IPS-18c (cell line): Measurements from ENCODE around the gene CCNE1.
"Not testable (repeated sequence)": the region's sequence is repeated elsewhere in the genome, so short reads cannot be mapped to it uniquely, and the experiment has no call there.

ENCODE experiments used
- H3K4me3 ChIP-seq: 2 replicates; pipeline ENCODE4 v1.7.0; 2013; ENCODE audit warnings: low read depth, mild to moderate bottlenecking, low read length, moderate library complexity; ENCODE audit not compliant: insufficient read depth
- H3K9me3 ChIP-seq: one replicate; pipeline ENCODE4 v1.6.1; 2013; ENCODE audit warnings: mild to moderate bottlenecking, low read length, moderate library complexity; ENCODE audit not compliant: control insufficient read depth, insufficient read depth

Gene CCNE1

DNA sequence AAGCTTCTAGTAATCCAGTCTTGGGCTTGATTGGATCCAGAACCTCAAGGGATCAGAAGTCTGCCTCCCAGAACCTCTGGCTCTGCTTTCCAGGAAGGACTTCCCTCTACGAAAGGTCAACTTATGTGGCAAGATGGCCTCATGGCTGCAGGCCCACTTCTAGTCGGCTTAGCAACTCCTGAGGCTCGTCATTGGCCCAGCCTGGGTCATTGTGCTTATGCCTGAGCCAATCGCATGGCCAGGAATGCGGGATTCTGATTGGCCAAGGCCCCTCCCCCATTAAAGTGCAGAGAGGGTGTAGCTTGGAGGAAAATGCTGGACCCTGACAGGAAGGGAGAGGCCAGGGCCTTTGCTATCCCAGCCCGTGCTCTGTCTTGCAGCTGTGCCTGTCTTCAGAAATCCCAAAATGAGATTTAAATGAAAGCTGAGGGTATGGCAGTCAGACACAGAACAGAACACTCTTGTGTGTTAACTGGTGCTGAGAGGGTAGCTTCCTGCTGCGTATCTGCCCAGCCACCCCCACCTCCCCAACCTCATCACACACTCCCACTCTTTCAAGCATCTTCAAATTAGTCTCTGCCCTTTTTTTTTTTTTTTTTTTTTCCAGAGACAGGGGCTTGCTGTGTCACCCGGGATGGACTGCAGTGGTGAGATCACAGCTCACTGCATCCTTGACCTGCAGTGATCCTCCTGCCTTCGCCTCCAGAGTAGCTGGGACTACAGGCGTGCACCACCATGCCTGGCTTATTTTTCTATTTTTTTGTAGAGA is 5.5 kb upstream of the CCNE1 start:
- H3K4me3 ChIP-seq: no peak overlapping the region
- peaks cover 3% of the 10 kb centered on the region for H3K9me3 ChIP-seq

DNA sequence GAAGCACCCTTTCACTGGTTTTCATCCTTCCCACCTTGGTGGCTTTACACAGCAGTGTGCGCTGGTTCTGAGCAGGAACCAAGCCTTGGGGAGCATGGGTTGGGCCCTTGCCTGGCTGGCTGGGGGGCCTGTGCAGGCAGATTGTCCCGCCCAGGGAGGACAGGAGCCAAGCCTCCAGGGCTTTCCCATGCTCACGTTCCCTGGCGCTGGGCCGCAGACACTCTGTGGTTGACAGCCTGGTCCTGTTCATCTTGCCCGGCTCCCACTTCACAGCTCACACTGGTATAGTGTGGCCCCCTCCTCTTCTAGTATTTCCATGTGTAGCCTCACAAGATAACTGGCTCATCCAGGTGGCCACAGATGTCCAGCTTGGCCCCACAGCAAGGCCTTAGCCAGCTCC is 4.6 kb upstream of the CCNE1 start:
- Histone ChIP-seq H3K9me3 (peaks cover 3% of the 10 kb centered on the region), H3K4me3 (no peak overlapping the region)

DNA sequence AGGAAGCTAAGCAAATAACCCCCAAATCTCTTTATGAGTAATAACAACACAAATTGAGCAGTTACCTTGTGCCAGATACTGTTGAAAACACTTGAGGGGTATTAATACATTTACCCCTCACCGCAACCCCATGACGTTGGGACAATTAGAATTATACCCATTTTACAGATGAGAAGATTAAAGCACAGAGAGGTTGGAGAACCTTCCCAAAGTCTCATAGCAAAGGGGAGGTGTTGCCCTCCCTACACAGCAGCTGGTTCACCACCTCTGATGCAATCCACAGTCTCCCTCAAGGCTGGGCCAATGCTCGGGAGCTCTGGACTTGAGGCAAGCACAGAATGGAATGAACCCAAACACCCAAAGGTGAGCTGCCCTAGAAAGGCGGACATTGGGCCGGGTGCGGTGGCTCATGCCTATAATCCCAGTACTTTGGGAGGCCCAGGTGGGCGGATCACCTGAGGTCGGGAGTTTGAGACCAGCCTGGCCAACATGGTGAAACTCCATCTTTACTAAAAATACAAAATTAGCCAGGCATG is 3.9 kb upstream of the CCNE1 start:
- no peak overlapping the region for H3K4me3 ChIP-seq
- H3K9me3 ChIP-seq: peaks cover 3% of the 10 kb centered on the region

DNA sequence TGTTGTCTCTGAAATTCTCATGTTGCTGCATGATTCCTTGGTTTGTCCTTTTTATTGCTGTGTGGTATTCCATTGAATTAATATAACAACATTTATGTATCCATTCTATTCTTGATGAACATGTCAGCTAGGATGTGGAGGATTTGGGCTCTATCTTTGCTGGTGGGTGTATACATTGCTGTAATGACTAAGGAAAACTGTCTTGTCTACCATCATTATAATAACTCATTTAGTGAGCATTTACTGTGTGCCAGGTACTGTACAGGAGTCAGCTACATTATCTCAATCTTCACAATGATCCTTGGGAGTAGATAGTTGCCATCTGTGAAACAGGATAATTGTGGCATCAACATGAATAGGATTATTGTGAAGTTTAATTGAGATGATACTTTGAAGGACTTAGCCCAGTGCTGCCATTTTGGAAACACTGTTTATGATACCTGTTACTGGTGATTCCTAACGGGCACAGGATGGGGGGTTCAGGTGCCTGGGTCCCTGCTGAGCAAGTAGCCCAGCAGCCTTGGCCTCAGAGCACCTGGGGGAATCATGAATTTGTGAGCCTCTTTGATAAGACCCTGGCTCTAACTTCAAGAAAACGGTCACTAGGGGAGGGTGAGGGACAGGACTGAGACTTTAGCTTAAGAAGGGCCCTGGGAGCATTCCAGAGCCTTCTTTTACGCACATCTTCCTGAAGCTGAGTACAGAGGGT is 1.8 kb upstream of the CCNE1 start:
- Histone ChIP-seq H3K4me3 (no peak overlapping the region), H3K9me3 (peaks cover 3% of the 10 kb centered on the region)

DNA sequence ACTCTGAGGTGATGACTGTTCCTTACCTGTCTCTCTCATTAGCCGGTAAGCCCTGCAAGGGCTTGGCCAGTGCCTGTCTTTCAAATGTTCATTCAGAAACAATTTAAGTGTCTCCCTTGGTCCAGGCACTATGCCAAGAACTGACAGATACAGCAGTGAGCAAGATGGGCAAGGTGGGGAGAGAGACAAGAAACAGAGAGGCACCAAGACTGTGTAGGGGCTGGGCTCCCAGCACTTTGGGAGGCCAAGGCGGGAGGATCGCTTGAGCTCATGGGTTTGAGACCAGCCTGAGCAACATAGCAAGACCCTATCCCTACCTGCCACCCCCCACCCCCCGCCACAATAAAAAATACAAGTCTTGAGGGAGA is 1.3 kb upstream of the CCNE1 start:
- peaks cover 3% of the 10 kb centered on the region for H3K9me3 ChIP-seq
- H3K4me3 ChIP-seq: no peak overlapping the region

DNA sequence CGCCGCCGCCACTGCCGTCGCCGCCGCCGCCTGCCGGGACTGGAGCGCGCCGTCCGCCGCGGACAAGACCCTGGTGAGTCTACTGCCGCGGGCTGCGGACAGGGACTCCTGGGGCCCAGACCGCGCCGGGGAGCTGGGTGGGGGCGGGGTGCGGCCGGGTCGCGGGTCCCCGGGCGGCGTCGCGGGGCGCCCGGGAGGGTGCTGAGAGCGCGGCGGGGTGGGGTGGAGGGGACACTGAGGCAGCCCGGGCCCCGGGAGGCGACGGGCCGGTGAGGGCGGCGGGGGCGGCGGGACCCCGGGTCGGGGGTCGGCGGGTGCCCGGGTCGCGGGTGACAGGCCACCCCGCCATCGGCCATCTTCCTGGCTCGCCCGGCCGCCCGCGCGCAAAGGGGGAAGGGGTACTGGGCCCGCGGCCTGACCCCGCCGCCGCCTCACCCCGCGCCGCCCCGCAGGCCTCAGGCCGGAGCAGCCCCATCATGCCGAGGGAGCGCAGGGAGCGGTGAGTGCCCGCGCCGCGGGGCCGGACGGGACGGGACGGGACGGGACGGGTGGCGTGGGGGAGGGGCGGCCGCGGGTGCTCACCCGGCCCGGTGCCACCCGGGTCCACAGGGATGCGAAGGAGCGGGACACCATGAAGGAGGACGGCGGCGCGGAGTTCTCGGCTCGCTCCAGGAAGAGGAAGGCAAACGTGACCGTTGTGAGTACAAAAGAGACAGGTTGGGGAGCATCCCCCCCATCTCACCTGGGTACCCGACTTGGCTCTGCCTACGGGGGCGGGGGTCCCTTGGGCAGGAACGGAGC is 489 bp downstream of the CCNE1 start:
- Histone ChIP-seq H3K9me3 (no peaks in the 10 kb centered on the region), H3K4me3 (peak overlapping the region; percentile 50)

DNA sequence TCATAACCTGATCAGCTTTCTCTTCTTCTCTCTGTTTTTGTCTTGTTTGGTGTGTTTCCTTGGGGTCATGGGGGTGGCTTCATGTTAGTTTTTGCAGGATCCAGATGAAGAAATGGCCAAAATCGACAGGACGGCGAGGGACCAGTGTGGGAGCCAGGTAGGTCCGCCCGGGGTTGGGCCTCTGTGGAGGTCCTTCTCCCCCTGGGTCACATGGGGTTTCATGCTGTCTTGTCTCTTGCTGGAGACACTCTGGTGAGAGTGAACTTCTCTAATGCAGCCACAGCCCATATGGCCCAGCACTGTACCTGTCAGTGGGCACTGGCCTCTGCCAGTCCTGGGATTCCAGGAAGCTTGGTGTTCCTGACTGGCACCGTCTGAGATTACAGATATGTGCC is 1.1 kb downstream of the CCNE1 start:
- Histone ChIP-seq H3K4me3 (peak overlapping the region; percentile 50), H3K9me3 (no peaks in the 10 kb centered on the region)

DNA sequence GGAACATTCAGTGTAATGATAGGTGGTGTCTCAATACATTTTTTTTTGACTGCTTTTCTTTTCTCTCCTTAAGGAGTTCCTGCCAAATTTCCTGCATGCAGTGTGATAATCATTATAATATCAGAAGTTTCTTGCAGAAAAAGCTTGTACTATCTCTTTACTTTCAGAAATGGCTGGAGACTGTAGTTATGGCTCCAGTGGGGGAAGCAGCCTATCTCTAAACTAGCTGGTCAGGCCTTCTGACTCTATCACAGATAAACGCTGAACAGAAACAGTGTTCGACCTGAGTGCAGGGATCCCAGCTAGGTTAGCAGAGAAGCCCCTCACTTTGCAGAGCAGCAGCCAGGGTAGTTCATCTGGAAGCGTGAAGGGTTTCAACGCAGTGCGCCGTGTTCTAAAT is 1.9 kb downstream of the CCNE1 start:
- H3K9me3 ChIP-seq: no peaks in the 10 kb centered on the region
- H3K4me3 ChIP-seq: no peak overlapping the region

DNA sequence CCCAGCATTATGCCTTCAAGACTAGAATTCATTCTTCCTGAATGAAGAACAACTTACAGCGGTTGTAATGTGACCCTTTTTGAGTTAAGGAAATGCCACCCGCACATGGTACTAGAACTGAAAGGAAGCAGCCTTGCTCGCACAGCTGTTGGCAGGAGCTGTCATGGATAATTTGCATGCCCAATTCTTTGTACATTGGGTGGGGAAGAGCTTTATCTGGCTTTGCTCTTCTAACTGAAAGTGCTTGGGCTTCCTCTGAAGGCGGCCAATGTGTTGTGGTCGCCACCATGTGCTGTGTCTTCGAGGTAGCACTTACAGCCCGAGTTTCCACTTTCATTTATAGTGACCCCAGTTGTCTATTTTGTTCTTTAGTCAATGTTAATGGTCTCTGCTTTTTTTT is 3.4 kb downstream of the CCNE1 start:
- Histone ChIP-seq H3K4me3 (no peak overlapping the region), H3K9me3 (no peaks in the 10 kb centered on the region)

DNA sequence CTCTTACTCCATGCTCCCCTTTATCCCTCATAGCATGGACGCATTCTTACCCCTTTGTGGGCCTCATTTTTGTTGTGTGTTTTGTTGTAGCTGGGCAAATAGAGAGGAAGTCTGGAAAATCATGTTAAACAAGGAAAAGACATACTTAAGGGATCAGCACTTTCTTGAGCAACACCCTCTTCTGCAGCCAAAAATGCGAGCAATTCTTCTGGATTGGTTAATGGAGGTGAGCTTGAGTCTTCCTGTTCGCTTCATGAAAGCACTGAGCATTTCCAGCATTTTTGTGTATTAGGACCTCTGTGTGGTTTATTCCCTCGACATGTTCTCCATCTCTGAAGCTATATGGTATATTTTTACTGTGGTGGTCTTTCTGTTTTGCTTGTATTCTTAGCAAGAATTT is 5.5 kb downstream of the CCNE1 start:
- Histone ChIP-seq H3K4me3 (no peak overlapping the region), H3K9me3 (no peaks in the 10 kb centered on the region)

DNA sequence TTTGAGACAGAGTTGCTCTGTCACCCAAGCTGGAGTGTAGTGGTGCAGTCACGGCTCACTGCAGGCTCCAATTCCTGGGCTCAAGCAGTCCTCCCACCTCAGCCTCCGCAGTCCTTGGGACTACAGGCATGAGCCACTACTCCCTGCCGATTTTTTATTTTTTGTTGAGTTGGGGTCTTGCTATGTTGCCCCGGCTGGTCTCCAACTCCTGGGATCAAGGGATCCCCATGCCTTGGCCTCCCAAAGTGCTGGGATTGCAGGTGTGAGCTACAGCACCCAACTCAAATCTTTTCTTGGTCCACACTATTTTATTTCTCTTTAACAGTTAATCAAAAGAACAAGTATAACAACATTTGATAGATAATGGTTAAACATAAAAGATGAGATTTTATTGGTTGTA is 7.5 kb downstream of the CCNE1 start:
- H3K4me3 ChIP-seq: no peak overlapping the region
- no peaks in the 10 kb centered on the region for H3K9me3 ChIP-seq

DNA sequence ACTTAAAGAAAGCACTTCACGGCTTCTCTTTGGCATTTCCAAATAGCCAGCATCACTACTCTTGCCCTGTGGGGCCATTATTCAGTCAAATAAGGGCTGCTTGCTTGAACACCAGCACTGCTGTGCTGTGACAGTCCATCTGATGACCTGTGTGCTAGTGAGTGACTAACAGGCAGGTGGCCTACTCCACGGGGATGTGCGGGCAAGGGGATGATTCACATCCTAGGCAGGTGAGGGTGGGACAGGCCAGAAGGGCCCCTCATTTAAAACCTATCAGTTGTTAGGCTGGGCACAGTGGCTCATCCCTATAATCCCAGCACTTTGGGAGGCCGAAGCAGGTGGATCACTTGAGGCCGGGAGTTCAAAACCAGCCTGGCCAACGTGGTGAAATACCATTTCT is 8.2 kb downstream of the CCNE1 start:
- Histone ChIP-seq H3K4me3 (no peak overlapping the region), H3K9me3 (no peaks in the 10 kb centered on the region)

DNA sequence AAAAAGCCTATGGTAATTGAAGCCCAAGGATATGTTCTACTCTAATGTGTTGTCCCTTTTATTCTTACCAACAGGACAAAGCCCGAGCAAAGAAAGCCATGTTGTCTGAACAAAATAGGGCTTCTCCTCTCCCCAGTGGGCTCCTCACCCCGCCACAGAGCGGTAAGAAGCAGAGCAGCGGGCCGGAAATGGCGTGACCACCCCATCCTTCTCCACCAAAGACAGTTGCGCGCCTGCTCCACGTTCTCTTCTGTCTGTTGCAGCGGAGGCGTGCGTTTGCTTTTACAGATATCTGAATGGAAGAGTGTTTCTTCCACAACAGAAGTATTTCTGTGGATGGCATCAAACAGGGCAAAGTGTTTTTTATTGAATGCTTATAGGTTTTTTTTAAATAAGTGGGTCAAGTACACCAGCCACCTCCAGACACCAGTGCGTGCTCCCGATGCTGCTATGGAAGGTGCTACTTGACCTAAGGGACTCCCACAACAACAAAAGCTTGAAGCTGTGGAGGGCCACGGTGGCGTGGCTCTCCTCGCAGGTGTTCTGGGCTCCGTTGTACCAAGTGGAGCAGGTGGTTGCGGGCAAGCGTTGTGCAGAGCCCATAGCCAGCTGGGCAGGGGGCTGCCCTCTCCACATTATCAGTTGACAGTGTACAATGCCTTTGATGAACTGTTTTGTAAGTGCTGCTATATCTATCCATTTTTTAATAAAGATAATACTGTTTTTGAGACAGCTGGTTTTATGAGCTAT is 12.0 kb downstream of the CCNE1 start:
- Histone ChIP-seq H3K4me3 (no peak overlapping the region), H3K9me3 (no peaks in the 10 kb centered on the region)

DNA sequence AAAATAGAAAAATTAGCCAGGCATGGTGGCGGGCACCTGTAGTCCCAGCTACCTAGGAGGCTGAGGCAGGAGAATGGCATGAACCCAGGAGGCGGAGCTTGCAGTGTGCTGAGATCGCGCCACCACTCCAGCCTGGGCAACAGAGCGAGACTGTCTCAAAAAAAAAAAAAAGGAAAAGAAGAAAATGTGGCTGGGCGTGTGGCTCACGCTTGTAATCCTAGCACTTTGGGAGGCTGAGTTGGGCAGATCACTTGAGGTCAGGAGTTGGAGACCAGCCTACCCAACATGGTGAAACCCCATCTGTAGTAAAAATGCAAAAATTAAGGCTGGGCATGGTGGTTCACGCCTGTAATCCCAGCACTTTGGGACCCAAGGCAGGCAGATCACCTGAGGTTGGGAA is 13.5 kb downstream of the CCNE1 start:
- H3K4me3 ChIP-seq, H3K9me3 ChIP-seq: not testable (repeated sequence)

DNA sequence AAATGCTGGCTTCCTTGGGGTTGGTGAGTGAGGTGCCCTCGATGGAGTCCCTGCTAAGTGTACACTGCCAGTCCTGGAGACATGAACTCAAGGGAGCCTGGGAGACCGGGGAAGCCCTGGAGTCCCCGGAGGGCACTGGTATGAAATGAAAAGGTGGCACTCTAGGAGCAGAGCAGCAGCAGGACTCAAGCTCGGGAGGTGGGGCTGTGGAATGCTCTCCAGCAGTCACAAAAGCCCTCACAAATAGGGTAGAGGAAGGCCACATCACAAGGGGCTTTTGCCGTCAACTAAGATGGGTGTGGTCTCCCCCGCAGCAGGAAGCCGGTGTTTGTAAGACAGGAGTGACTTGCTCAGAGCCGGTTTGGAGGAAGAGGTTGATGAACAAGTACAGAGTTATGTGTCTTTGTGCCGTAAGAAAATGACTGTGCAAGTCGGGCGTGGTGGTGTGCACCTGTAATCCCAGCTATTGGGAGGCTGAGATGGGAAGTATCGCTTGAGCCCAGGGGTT is 19.3 kb downstream of the CCNE1 start:
- H3K9me3 ChIP-seq: no peaks in the 10 kb centered on the region
- H3K4me3 ChIP-seq: no peak overlapping the region

DNA sequence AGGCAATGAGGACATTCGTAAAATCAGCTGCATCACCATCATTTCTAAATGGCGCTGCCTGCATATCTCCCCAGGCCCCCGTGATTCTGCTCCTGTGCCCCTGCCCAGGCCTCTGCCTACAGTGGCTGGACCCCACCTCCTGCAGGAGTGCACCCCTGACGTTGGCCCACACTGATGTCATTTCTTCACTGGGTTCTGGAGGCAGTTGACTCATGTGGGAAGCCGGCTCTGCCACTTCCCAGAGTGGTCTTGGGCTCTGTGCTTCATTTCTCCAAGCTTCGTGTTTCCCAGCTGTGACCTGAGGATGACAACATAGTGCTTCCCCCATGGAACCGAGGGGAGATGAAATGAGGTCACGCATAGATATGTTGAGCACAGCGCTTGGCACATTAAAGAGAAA is 19.9 kb downstream of the CCNE1 start:
- H3K4me3 ChIP-seq: no peak overlapping the region
- H3K9me3 ChIP-seq: no peaks in the 10 kb centered on the region

DNA sequence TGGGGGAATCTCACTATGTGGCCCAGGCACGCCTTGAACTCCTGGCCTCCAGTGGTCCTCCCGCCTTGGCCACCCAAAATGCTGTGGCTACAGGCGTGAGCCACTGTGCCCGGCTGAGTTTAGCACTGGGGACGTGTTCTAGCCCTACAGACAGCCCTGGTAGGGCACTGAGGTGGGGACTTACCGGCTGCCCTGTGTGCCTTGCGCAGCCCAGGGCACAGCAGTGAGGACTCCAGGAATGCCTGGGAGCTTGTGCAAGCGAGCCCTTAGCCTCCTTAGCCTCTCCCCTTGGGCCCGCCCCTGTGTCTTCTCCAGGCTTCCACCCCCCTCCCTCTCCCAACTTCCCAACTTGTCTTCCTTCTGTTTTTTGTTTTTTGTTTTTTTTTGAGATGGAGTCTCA is 21.0 kb downstream of the CCNE1 start:
- H3K9me3 ChIP-seq: no peaks in the 10 kb centered on the region
- H3K4me3 ChIP-seq: no peak overlapping the region
